A549 (cell line): ENCODE measurements around the gene COQ2. TPM values are rescaled to one million over a fixed set of nuclear protein-coding genes. Genes with fewer than 3 reads are reported as not detected.

Experiments
- ATAC-seq, 2 experiments: fragments of 200-7000 bp in 1 of 2; fragments of >200 bp in 1 of 2; cut with Nextera tagmentation in 1 of 2; cut with Tn5 transposase in 1 of 2; 3 replicates each; pipeline versions ENCODE4 v1.8.0 to v1.9.1; 2018 to 2020; ENCODE audit warnings: mild to moderate bottlenecking in 1 of 2, moderate library complexity in 1 of 2
- CTCF ChIA-PET: fragments of 300-600 bp; sonication (Branson Sonifier 250); formaldehyde crosslinking; extraction: SDS; loops from one replicate; lab custom pipeline; 2021; ENCODE audit warnings: antibody characterized with exemption, inconsistent platforms; lab: Yijun Ruan, JAX
- POLR2A ChIA-PET: fragments of 350-600 bp; formaldehyde crosslinking; extraction: SDS; loops from one replicate; lab custom pipeline; 2021; ENCODE audit warnings: antibody characterized with exemption, inconsistent platforms; lab: Yijun Ruan, JAX
- DNase-seq, 2 experiments: peaks; one replicate each; pipeline versions ENCODE4 v3.0.0 to v3.0.0-alpha.2; 2011 to 2016; ENCODE audit warnings: low read depth in 1 of 2, low spot score in 1 of 2
- FAIRE-seq: peaks from 2 replicates; lab custom pipeline; 2011; peaks lifted over from hg19 to GRCh38; lab: Jason Lieb, UNC
- H3K27ac ChIP-seq, 2 experiments: fragments of >200 bp; sonication (Bioruptor Twin); formaldehyde crosslinking; 3 replicates each; pipeline ENCODE4 v1.5.1; 2016 to 2017
- H3K4me1 ChIP-seq: fragments of >200 bp; sonication (Bioruptor Twin); formaldehyde crosslinking; 3 replicates; pipeline ENCODE4 v1.6.1; 2016
- H3K4me2 ChIP-seq: fragments of >200 bp; sonication (Bioruptor Twin); formaldehyde crosslinking; 3 replicates; pipeline ENCODE4 v1.6.1; 2016
- H3K4me3 ChIP-seq: fragments of >200 bp; sonication (Bioruptor Twin); formaldehyde crosslinking; 3 replicates; pipeline ENCODE4 v1.5.1; 2016
- H3K9me3 ChIP-seq: fragments of >200 bp; sonication (Bioruptor Twin); formaldehyde crosslinking; 3 replicates; pipeline ENCODE4 v1.6.1; 2016
- ATOH8 ChIP-seq: fragments of 250-450 bp; sonication (Bioruptor Pico); IDR thresholded peaks from 2 replicates; pipeline ENCODE4 v1.5.0; 2020; ENCODE audit warnings: low read depth, mild to moderate bottlenecking, moderate library complexity
- BHLHE40 ChIP-seq: IDR thresholded peaks from 2 replicates; pipeline ENCODE4 v1.6.1; 2012; ENCODE audit warnings: low read depth, low read length, inconsistent platforms
- CBX2 ChIP-seq: fragments of 200-600 bp; sonication (generic); IDR thresholded peaks from 2 replicates; pipeline ENCODE4 v1.6.1; 2016; ENCODE audit warnings: low read depth, mild to moderate bottlenecking, borderline replicate concordance
- CEBPB ChIP-seq, 2 experiments: fragments of >200 bp in 1 of 2; sonication (Bioruptor Twin) in 1 of 2; formaldehyde crosslinking in 1 of 2; IDR thresholded peaks; 2 replicates each; pipeline ENCODE4 v1.6.1; 2012 to 2016
- CHD4 ChIP-seq: fragments of 200-600 bp; sonication (generic); IDR thresholded peaks from 2 replicates; pipeline ENCODE4 v1.6.1; 2016; ENCODE audit warnings: antibody characterized with exemption, mild to moderate bottlenecking, borderline replicate concordance
- E2F6 ChIP-seq: IDR thresholded peaks from 2 replicates; pipeline ENCODE4 v1.6.1; 2012; ENCODE audit warnings: low read depth, borderline replicate concordance
- EHMT2 ChIP-seq: fragments of 200-600 bp; sonication (generic); IDR thresholded peaks from 2 replicates; pipeline ENCODE4 v1.6.1; 2016; ENCODE audit warnings: antibody characterized with exemption, low read depth, mild to moderate bottlenecking, moderate library complexity
- ELK1 ChIP-seq: fragments of 150-350 bp; IDR thresholded peaks from 2 replicates; pipeline ENCODE4 v1.6.1; 2014; ENCODE audit warnings: low read depth, mild to moderate bottlenecking, low read length
- EP300 ChIP-seq, 2 experiments: fragments of >200 bp; sonication (Bioruptor Twin); formaldehyde crosslinking; IDR thresholded peaks; 2 replicates in 1 of 2; 3 replicates in 1 of 2; pipeline ENCODE4 v1.6.1; 2016 to 2017
- ESRRA ChIP-seq: fragments of 150-350 bp; IDR thresholded peaks from 2 replicates; pipeline ENCODE4 v1.6.1; 2014; ENCODE audit warnings: mild to moderate bottlenecking, low read length, borderline replicate concordance
- FOSB ChIP-seq: fragments of 250-450 bp; sonication (Bioruptor Pico); IDR thresholded peaks from 2 replicates; pipeline ENCODE4 v1.5.0; 2020; ENCODE audit warnings: mild to moderate bottlenecking, moderate library complexity
- FOXS1 ChIP-seq: fragments of 250-450 bp; sonication (Bioruptor Pico); IDR thresholded peaks from 2 replicates; pipeline ENCODE4 v1.5.0; 2020; ENCODE audit warnings: mild to moderate bottlenecking, moderate library complexity
- HES2 ChIP-seq: fragments of >200 bp; sonication (Bioruptor Twin); formaldehyde crosslinking; IDR thresholded peaks from 2 replicates; pipeline ENCODE4 v1.6.1; 2016
- HEYL ChIP-seq: fragments of 250-450 bp; sonication (Bioruptor Pico); IDR thresholded peaks from 2 replicates; pipeline ENCODE4 v1.8.0; 2021; ENCODE audit warnings: mild to moderate bottlenecking, moderate library complexity
- MYC ChIP-seq: IDR thresholded peaks from 2 replicates; pipeline ENCODE4 v1.6.1; 2012; ENCODE audit warnings: mild to moderate bottlenecking, inconsistent platforms, low read length, improper control_type of control experiment, borderline replicate concordance
- NFE2L2 ChIP-seq: fragments of 150-350 bp; conservative IDR thresholded peaks from 2 replicates; pipeline ENCODE4 v1.6.1; 2014; ENCODE audit warnings: low read length
- NPAS2 ChIP-seq: fragments of 250-450 bp; sonication (Bioruptor Pico); IDR thresholded peaks from 2 replicates; pipeline ENCODE4 v1.8.0; 2022; ENCODE audit warnings: mild to moderate bottlenecking, moderate library complexity, borderline replicate concordance
- NR3C1 ChIP-seq: fragments of >200 bp; sonication (Bioruptor Twin); formaldehyde crosslinking; IDR thresholded peaks from 3 replicates; pipeline ENCODE4 v1.6.1; 2017
- PBX3 ChIP-seq: IDR thresholded peaks from 2 replicates; pipeline ENCODE4 v1.6.1; 2012
- PHF8 ChIP-seq: fragments of 200-600 bp; sonication (generic); IDR thresholded peaks from 2 replicates; pipeline ENCODE4 v1.6.1; 2016; ENCODE audit warnings: low read depth, mild to moderate bottlenecking, antibody characterized with exemption, moderate library complexity, borderline replicate concordance
- POLR2AphosphoS2 ChIP-seq: conservative IDR thresholded peaks from 2 replicates; pipeline ENCODE4 v1.6.1; 2012; ENCODE audit warnings: low read length, improper control_type of control experiment, inconsistent platforms
- RARB ChIP-seq: fragments of 250-450 bp; sonication (Bioruptor Pico); IDR thresholded peaks from 2 replicates; pipeline ENCODE4 v1.8.0; 2021; ENCODE audit warnings: mild to moderate bottlenecking, moderate library complexity
- RCOR1 ChIP-seq: fragments of 150-350 bp; IDR thresholded peaks from 2 replicates; pipeline ENCODE4 v1.6.1; 2014; ENCODE audit warnings: antibody characterized with exemption, low read length, low read depth
- RFX5 ChIP-seq: fragments of 450-650 bp; IDR thresholded peaks from 2 replicates; pipeline ENCODE4 v1.7.1; 2014; ENCODE audit warnings: antibody characterized with exemption, mild to moderate bottlenecking, moderate library complexity
- RNF2 ChIP-seq: fragments of 200-600 bp; sonication (generic); IDR thresholded peaks from 2 replicates; pipeline ENCODE4 v1.6.1; 2016; ENCODE audit warnings: low read depth, mild to moderate bottlenecking, antibody characterized with exemption, moderate library complexity, borderline replicate concordance
- SMC3 ChIP-seq: fragments of >200 bp; sonication (Bioruptor Twin); formaldehyde crosslinking; IDR thresholded peaks from 3 replicates; pipeline ENCODE4 v1.6.1; 2018; ENCODE audit warnings: inconsistent platforms
- USF2 ChIP-seq: fragments of 450-650 bp; IDR thresholded peaks from 2 replicates; pipeline ENCODE4 v1.6.1; 2014; ENCODE audit warnings: antibody characterized with exemption
- ZNF302 ChIP-seq: fragments of 250-450 bp; sonication (Bioruptor Pico); IDR thresholded peaks from 2 replicates; pipeline ENCODE4 v1.9.0; 2021; ENCODE audit warnings: inconsistent platforms, mild to moderate bottlenecking, moderate library complexity
- WGBS: methylation state at CpG from one replicate; pipeline ENCODE4 v1.1.6; 2017; ENCODE audit errors: missing lambda C conversion rate; 5-methylcytosine and 5-hydroxymethylcytosine counted together
- polyA plus RNA-seq, 4 experiments: library from polyadenylated mRNA; depleted of rRNA in 3 of 4; stranded (reverse); fragments of >200 nt; fragmentation: RNase III in 1 of 4; extraction: RNeasy Plus Mini Kit Qiagen cat#74134 plus additional on column Dnase treatment in 1 of 4; gene quantifications; 2 replicates in 3 of 4; 3 replicates in 1 of 4; pipeline ENCODE4 v1.2.3, GENCODE V29; 2011 to 2017

Gene COQ2
- polyA plus RNA-seq, 2 of the 4 experiments (the other 2 are of a cell fraction), result 18.5 to 35.9 TPM

- FAIRE-seq, result no peak
- WGBS, result 82% methylated on average over 1 of the region's 1 CpG
- POLR2A ChIA-PET, result no interaction called here
Measured at GRCh38 chr4:83231620-83232076, 53.0 kb downstream of the COQ2 start.

GRCh38 chr4:83230928-83231327 lies 53.7 kb downstream of the COQ2 start:
- Histone ChIP-seq H3K4me2 (no peak overlapping the region), H3K9me3 (no peaks in the 10 kb centered on the region), H3K4me1 (no peaks in the 10 kb centered on the region), H3K4me3 (no peak overlapping the region), H3K27ac (no peak overlapping the region)
- no peak for DNase-seq
- 86% methylated on average over 3 of the region's 3 CpGs for WGBS
- FAIRE-seq, result no peak
- TF ChIP-seq FOXS1 (no peak), PHF8 (no peak), NR3C1 (no peak), RFX5 (no peak), CBX2 (no peak), RCOR1 (no peak), BHLHE40 (no peak), PBX3 (no peak), ZNF302 (CRISPR knock-in tag) (no peak), NPAS2 (CRISPR knock-in tag) (no peak), NFE2L2 (no peak), EHMT2 (no peak), MYC (no peak), USF2 (no peak), RNF2 (no peak), CHD4 (no peak), E2F6 (no peak)
- CTCF ChIA-PET, result no interaction called here
- ATAC-seq, result no peak
- POLR2A ChIA-PET, result no interaction called here

More at GRCh38 chr4:83231620-83232076, 53.0 kb downstream of the COQ2 start:
- H3K4me2 ChIP-seq, result no peak overlapping the region
- ATAC-seq (no peak), DNase-seq (no peak)
- no peak overlapping the region for H3K4me3 ChIP-seq
- H3K4me1 ChIP-seq, result no peaks in the 10 kb centered on the region
- no peak overlapping the region for H3K27ac ChIP-seq
- H3K9me3 ChIP-seq, result no peaks in the 10 kb centered on the region
- CTCF ChIA-PET, result no interaction called here
- TF ChIP-seq ATOH8 (CRISPR knock-in tag), result no peak
- TF ChIP-seq EHMT2, result no peak
- TF ChIP-seq ELK1, result no peak
- no peak for TF ChIP-seq MYC
- TF ChIP-seq FOSB (CRISPR knock-in tag), result no peak
- no peak for TF ChIP-seq POLR2AphosphoS2
- TF ChIP-seq ESRRA, result no peak
- no peak for TF ChIP-seq HES2
- no peak for TF ChIP-seq HEYL
- TF ChIP-seq CBX2, result no peak
- no peak for TF ChIP-seq NPAS2 (CRISPR knock-in tag)
- TF ChIP-seq EP300 (IDR thresholded peaks at IDR 0.05), result no peak
- no peak for TF ChIP-seq SMC3
- no peak for TF ChIP-seq USF2
- no peak for TF ChIP-seq RARB (CRISPR knock-in tag)
- TF ChIP-seq ZNF302 (CRISPR knock-in tag), result no peak
- TF ChIP-seq CEBPB (IDR thresholded peaks at IDR 0.05), result no peak
- TF ChIP-seq, all 56 proteins: peak for 0
